Fibroblast of mammary gland (primary cell): Measurements from ENCODE around the gene WWOX.

Source experiments
- DNase-seq: peaks from one replicate; pipeline ENCODE4 v3.0.0-alpha.2; 2010; ENCODE audit warnings: low read depth
- H3K4me3 ChIP-seq: 2 replicates; pipeline ENCODE4 v1.5.1; 2011; ENCODE audit warnings: low read depth, mild to moderate bottlenecking, low read length, moderate library complexity; ENCODE audit not compliant: control insufficient read depth
- CTCF ChIP-seq: conservative IDR thresholded peaks from 2 replicates; pipeline ENCODE4 v1.5.1; 2011; ENCODE audit warnings: low read depth, low read length, inconsistent platforms; ENCODE audit not compliant: control insufficient read depth, insufficient read depth

Gene WWOX

GRCh38 chr16:78150233-78150632, 50.8 kb downstream of the WWOX start:
- DNase-seq, result no peak
- TF ChIP-seq CTCF, result no peak
- H3K4me3 ChIP-seq, result no peak overlapping the region

- no peak overlapping the region for H3K4me3 ChIP-seq
- no peak for TF ChIP-seq CTCF
- no peak for DNase-seq
These were observed 55.4 kb downstream of the WWOX start for GRCh38 chr16:78154729-78155461.

DNA sequence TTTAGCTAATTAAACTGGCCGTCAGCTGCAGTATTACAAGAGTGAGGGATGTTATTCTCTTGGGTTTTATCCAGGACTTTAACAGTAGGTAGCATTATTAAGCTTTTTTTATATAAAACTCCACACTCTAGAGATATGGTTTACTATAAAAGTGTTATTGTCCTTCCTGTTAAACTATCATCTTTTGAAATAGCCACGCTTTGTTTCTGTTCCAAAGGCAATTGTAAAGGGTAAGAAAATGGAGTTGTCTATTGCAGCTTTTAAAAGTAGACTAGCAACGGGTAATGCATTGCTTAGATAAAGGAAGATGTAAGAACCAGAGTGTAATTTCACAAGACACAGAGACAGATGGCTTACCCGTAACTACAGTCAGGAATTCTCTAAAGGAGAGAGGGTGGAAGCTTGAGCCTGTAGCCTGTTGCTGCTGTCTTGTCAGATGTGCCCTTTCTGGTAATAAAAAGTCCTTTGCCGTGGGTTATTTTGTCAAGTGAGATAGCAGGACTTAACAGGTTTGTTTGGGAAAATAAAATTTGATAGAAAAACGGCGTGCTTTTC, 56.4 kb downstream of the WWOX start:
- TF ChIP-seq CTCF, result no peak
- no peak for DNase-seq
- H3K4me3 ChIP-seq, result no peak overlapping the region

GRCh38 chr16:78161023-78161729, 61.7 kb downstream of the WWOX start:
- no peak for TF ChIP-seq CTCF
- H3K4me3 ChIP-seq, result no peak overlapping the region
- DNase-seq, result no peak

- DNase-seq, result no peak
- H3K4me3 ChIP-seq, result no peak overlapping the region
- TF ChIP-seq CTCF, result no peak
These were observed 64.6 kb downstream of the WWOX start for GRCh38 chr16:78163772-78164670.

DNA sequence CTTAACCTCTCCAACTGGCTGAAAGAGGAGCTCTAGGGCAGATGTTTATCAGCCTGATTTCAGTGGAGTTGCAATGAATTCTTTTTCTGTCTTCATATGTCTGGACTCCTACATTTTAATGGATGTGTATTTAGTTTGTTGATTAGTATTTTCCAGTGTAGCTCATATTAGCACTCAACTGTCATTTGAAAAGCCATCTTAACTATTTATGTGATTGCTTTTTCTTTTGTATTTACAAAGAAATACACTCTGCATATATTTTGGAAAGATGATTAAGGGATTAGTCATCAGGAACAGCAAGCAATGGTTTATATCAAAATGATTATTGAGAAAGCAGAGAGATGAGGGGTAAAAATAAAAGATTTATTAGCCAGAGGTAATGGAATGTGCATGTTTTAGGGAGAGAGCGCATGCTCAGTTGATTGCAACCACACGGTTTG, 71.1 kb downstream of the WWOX start:
- peak; percentile 4 for DNase-seq
- TF ChIP-seq CTCF, result no peak
- H3K4me3 ChIP-seq, result no peak overlapping the region
